HG03442 (cell line): Measurements from ENCODE around the gene KDELR1.
A peak's percentile ranks its signal among the peaks of the same experiment; 100 is the strongest.
"Not testable (repeated sequence)": the region's sequence is repeated elsewhere in the genome, so short reads cannot be mapped to it uniquely, and the experiment has no call there.

Experiments used
- ATAC-seq: cut with Tn5 transposase; IDR thresholded peaks from one replicate; pipeline ENCODE4 v1.9.1; 2021; ENCODE audit warnings: mild to moderate bottlenecking, moderate library complexity; ENCODE audit not compliant: unreplicated experiment

KDELR1 gene

GRCh38 chr19:48371771-48372170 lies 19.6 kb downstream of the KDELR1 start:
- ATAC-seq = not testable (repeated sequence)

- no peak for ATAC-seq
Measured at GRCh38 chr19:48371367-48371766, 20.0 kb downstream of the KDELR1 start.

GRCh38 chr19:48370955-48371354 lies 20.4 kb downstream of the KDELR1 start:
- no peak for ATAC-seq

- no peak for ATAC-seq
Measured at GRCh38 chr19:48368936-48369335, 22.4 kb downstream of the KDELR1 start.

GRCh38 chr19:48367855-48368254 lies 23.5 kb downstream of the KDELR1 start:
- ATAC-seq = no peak

- ATAC-seq = no peak
Measured at GRCh38 chr19:48365602-48366001, 25.7 kb downstream of the KDELR1 start.

GRCh38 chr19:48364598-48365348 lies 26.6 kb downstream of the KDELR1 start:
- ATAC-seq = no peak

- peak; percentile 88 for ATAC-seq
Measured at GRCh38 chr19:48363810-48364597, 27.3 kb downstream of the KDELR1 start, which contains the start of the genes SYNGR4 and TMEM143. SYNGR4 (plus strand) TSS chr19:48364367; CDS start chr19:48365843, 1,476 bp downstream. TMEM143 (minus strand) TSS chr19:48363940; CDS start chr19:48363920, 20 bp downstream.

GRCh38 chr19:48363500-48363809 lies 27.9 kb downstream of the KDELR1 start:
- ATAC-seq = no peak

- peak; percentile 39 for ATAC-seq
Measured at GRCh38 chr19:48362716-48363499, 28.4 kb downstream of the KDELR1 start.

GRCh38 chr19:48361912-48362311 lies 29.4 kb downstream of the KDELR1 start:
- ATAC-seq = no peak

- ATAC-seq = no peak
Measured at GRCh38 chr19:48359123-48359522, 32.2 kb downstream of the KDELR1 start.

- no peak for ATAC-seq
Measured at GRCh38 chr19:48355365-48355954, 35.9 kb downstream of the KDELR1 start.

- ATAC-seq = no peak
Measured at GRCh38 chr19:48354332-48354992, 36.9 kb downstream of the KDELR1 start.

GRCh38 chr19:48353677-48354076 lies 37.7 kb downstream of the KDELR1 start:
- ATAC-seq = no peak

- ATAC-seq = no peak
Measured at GRCh38 chr19:48351341-48351752, 40.0 kb downstream of the KDELR1 start.

- ATAC-seq = no peak
Measured at GRCh38 chr19:48350856-48351255, 40.5 kb downstream of the KDELR1 start.

GRCh38 chr19:48348737-48349136 lies 42.6 kb downstream of the KDELR1 start:
- no peak for ATAC-seq

GRCh38 chr19:48348045-48348444 lies 43.3 kb downstream of the KDELR1 start:
- ATAC-seq = no peak

- ATAC-seq = no peak
Measured at GRCh38 chr19:48346191-48346590, 45.2 kb downstream of the KDELR1 start.
